Measurements from ENCODE around the gene RPTN. TPM values are rescaled to one million over a fixed set of nuclear protein-coding genes. Genes with fewer than 3 reads are reported as not detected.

RPTN gene
- polyA plus RNA-seq, 1 of the 3 experiments (the other 2 are of a cell fraction), result not detected

DNA sequence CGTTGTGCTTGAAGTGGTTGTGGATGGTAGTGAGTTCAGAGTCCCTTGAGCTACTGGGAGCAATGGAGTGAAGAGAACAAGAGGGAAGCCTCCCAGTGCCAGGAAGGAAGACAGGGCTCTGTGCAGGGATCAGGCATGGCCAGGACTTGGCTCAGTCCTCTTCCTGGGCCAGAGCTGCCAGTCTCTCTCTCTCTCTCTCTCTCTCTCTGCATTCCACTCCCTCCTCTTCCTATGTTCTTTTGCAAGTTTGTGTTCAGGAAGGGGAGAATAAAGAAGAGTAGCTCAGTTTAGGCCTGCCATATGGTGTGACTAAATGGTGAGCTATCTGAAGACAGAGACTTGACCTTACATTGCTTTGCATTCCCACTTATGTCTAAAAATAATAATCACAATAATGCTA is 20.5 kb upstream of the RPTN start:
- 0 out of 2 replicates have a peak overlapping the region, but pooled peaks have one; percentile 8 for H3K4me2 ChIP-seq
- TF ChIP-seq FOXJ3 (CRISPR knock-in tag; IDR thresholded peaks at IDR 0.05), result no peak
- TF ChIP-seq RAD21 (IDR thresholded peaks at IDR 0.05; ENCODE audit: low read length), result no peak
- TF ChIP-seq, protein P1, sequence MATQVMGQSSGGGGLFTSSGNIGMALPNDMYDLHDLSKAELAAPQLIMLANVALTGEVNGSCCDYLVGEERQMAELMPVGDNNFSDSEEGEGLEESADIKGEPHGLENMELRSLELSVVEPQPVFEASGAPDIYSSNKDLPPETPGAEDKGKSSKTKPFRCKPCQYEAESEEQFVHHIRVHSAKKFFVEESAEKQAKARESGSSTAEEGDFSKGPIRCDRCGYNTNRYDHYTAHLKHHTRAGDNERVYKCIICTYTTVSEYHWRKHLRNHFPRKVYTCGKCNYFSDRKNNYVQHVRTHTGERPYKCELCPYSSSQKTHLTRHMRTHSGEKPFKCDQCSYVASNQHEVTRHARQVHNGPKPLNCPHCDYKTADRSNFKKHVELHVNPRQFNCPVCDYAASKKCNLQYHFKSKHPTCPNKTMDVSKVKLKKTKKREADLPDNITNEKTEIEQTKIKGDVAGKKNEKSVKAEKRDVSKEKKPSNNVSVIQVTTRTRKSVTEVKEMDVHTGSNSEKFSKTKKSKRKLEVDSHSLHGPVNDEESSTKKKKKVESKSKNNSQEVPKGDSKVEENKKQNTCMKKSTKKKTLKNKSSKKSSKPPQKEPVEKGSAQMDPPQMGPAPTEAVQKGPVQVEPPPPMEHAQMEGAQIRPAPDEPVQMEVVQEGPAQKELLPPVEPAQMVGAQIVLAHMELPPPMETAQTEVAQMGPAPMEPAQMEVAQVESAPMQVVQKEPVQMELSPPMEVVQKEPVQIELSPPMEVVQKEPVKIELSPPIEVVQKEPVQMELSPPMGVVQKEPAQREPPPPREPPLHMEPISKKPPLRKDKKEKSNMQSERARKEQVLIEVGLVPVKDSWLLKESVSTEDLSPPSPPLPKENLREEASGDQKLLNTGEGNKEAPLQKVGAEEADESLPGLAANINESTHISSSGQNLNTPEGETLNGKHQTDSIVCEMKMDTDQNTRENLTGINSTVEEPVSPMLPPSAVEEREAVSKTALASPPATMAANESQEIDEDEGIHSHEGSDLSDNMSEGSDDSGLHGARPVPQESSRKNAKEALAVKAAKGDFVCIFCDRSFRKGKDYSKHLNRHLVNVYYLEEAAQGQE (IDR thresholded peaks at IDR 0.05; ENCODE audit: low read depth, low read length), result no peak
- no peak for TF ChIP-seq NRF1 (IDR thresholded peaks at IDR 0.05; ENCODE audit: low read depth, low read length)
- no peak for TF ChIP-seq FOSL2 (IDR thresholded peaks at IDR 0.05; ENCODE audit: borderline replicate concordance, low read depth)
- no peak for TF ChIP-seq MXI1 (IDR thresholded peaks at IDR 0.05; ENCODE audit: low read depth, low read length)
- TF ChIP-seq MEF2A (IDR thresholded peaks at IDR 0.05; ENCODE audit: borderline replicate concordance, low read depth), result no peak
- TF ChIP-seq, protein P2, sequence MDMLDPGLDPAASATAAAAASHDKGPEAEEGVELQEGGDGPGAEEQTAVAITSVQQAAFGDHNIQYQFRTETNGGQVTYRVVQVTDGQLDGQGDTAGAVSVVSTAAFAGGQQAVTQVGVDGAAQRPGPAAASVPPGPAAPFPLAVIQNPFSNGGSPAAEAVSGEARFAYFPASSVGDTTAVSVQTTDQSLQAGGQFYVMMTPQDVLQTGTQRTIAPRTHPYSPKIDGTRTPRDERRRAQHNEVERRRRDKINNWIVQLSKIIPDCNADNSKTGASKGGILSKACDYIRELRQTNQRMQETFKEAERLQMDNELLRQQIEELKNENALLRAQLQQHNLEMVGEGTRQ (IDR thresholded peaks at IDR 0.05; ENCODE audit: borderline replicate concordance, low read depth, low read length), result no peak
- TF ChIP-seq, protein P3, sequence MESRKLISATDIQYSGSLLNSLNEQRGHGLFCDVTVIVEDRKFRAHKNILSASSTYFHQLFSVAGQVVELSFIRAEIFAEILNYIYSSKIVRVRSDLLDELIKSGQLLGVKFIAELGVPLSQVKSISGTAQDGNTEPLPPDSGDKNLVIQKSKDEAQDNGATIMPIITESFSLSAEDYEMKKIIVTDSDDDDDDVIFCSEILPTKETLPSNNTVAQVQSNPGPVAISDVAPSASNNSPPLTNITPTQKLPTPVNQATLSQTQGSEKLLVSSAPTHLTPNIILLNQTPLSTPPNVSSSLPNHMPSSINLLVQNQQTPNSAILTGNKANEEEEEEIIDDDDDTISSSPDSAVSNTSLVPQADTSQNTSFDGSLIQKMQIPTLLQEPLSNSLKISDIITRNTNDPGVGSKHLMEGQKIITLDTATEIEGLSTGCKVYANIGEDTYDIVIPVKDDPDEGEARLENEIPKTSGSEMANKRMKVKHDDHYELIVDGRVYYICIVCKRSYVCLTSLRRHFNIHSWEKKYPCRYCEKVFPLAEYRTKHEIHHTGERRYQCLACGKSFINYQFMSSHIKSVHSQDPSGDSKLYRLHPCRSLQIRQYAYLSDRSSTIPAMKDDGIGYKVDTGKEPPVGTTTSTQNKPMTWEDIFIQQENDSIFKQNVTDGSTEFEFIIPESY (IDR thresholded peaks at IDR 0.05; ENCODE audit: borderline replicate concordance, low read depth), result no peak
- H2AFZ ChIP-seq (ENCODE audit: low read depth), result peak overlapping the region; percentile 54; the same call in 1 of the 2 replicates
- no peaks in the 10 kb centered on the region for H3K9me3 ChIP-seq
- H4K20me1 ChIP-seq (ENCODE audit: insufficient read depth), result no peaks in the 10 kb centered on the region
- DNase-seq, result no peak
- H3K4me1 ChIP-seq (ENCODE audit: control insufficient read depth in 1 of 2, insufficient read depth in 2 of 2, low read depth in 1 of 2, low read length in 1 of 2), result peaks cover 3% of the 10 kb centered on the region in 2 experiments; a peak in 3 of 4 replicates
- H3K4me3 ChIP-seq (ENCODE audit: low read depth in 2 of 2, low read length in 1 of 2), result no peak overlapping the region
- ChIA-PET CTCF (interaction anchor here (0.8 to 10.4 kb wide), 3 partner anchors 10 to 246 kb away, joined by 3 to 82 read pairs (median 6); no protein-coding TSS in a partner anchor), POLR2A (no interaction called here)
- peaks cover 18% of the 10 kb centered on the region for H3F3A ChIP-seq (replicated peaks; ENCODE audit: insufficient read depth)
- 0 out of 4 replicates have a peak overlapping the region, but pooled peaks of 1 of the 2 experiments have one; percentile 1 for H3K27ac ChIP-seq (ENCODE audit: low read depth in 2 of 2, low read length in 1 of 2)
- H3K9ac ChIP-seq, result no peak overlapping the region
- H3K79me2 ChIP-seq (ENCODE audit: insufficient read depth), result no peaks in the 10 kb centered on the region
- H3K9me2 ChIP-seq, result no peaks in the 10 kb centered on the region
- no peaks in the 10 kb centered on the region for H3K36me3 ChIP-seq (replicated peaks in 1 of 2; ENCODE audit: control insufficient read depth in 1 of 2, insufficient read depth in 2 of 2, low read length in 1 of 2)
- no peaks in the 10 kb centered on the region for H3K27me3 ChIP-seq (ENCODE audit: insufficient read depth)
- 4% methylated on average over 1 of the region's 1 CpG for WGBS (ENCODE audit: low lambda C conversion rate)

All from SK-N-SH (cell line).